Neural cell (in vitro differentiated cells): Measurements from ENCODE around the gene OSBPL9. TPM values are rescaled to one million over a fixed set of nuclear protein-coding genes. Genes with fewer than 3 reads are reported as not detected.

ENCODE experiments used
- H2AFZ ChIP-seq: fragments of 200-600, 300-800 bp; sonication (generic), shearing (Covaris generic); 2 replicates; pipeline ENCODE4 v1.6.0; 2014; ENCODE audit warnings: low read depth, mild to moderate bottlenecking, antibody characterized with exemption, low read length, moderate library complexity
- H3F3A ChIP-seq: fragments of 200-600 bp; shearing (Covaris generic); 2 replicates; pipeline ENCODE4 v1.6.1; 2016; ENCODE audit warnings: mild to moderate bottlenecking, moderate library complexity, mixed read lengths, antibody characterized with exemption, low read length; ENCODE audit not compliant: insufficient read depth, poor library complexity, severe bottlenecking
- H3K27ac ChIP-seq: fragments of 200-600, 300-800 bp; sonication (generic), shearing (Covaris generic); 2 replicates; pipeline ENCODE4 v1.5.1; 2014; ENCODE audit warnings: mild to moderate bottlenecking, low read length, moderate library complexity
- H3K27me3 ChIP-seq: fragments of 300-800, 200-600 bp; sonication (generic), shearing (Covaris generic); 2 replicates; pipeline ENCODE4 v1.6.0; 2014; ENCODE audit warnings: mild to moderate bottlenecking, low read depth, low read length, moderate library complexity; ENCODE audit not compliant: insufficient read depth
- H3K36me3 ChIP-seq: fragments of 300-800, 200-600 bp; sonication (generic), shearing (Covaris generic); 2 replicates; pipeline ENCODE4 v1.5.1; 2014; ENCODE audit warnings: mild to moderate bottlenecking, antibody characterized with exemption, low read length, moderate library complexity; ENCODE audit not compliant: insufficient read depth
- H3K4me2 ChIP-seq: fragments of 300-800, 200-600 bp; sonication (generic), shearing (Covaris generic); 2 replicates; pipeline ENCODE4 v1.6.0; 2014; ENCODE audit warnings: mild to moderate bottlenecking, low read length
- H3K4me3 ChIP-seq: fragments of 300-800, 200-600 bp; sonication (generic), shearing (Covaris generic); 2 replicates; pipeline ENCODE4 v1.5.1; 2014; ENCODE audit warnings: mild to moderate bottlenecking, low read length, moderate library complexity
- H3K79me2 ChIP-seq: fragments of 200-600 bp; shearing (Covaris generic); replicated peaks from 2 replicates; pipeline ENCODE4 v1.6.0; 2014; ENCODE audit warnings: mild to moderate bottlenecking, low read length, moderate library complexity; ENCODE audit not compliant: insufficient read depth
- H3K9ac ChIP-seq: fragments of 300-800, 200-600 bp; sonication (generic), shearing (Covaris generic); 2 replicates; pipeline ENCODE4 v1.6.1; 2016; ENCODE audit warnings: mild to moderate bottlenecking, low read length, mixed read lengths
- H3K9me2 ChIP-seq: fragments of 200-600 bp; shearing (Covaris generic); 2 replicates; pipeline ENCODE4 v1.6.1; 2016; ENCODE audit warnings: mild to moderate bottlenecking, low read length, mixed read lengths; ENCODE audit not compliant: insufficient read depth
- H3K9me3 ChIP-seq: fragments of 200-600, 300-800 bp; sonication (generic), shearing (Covaris generic); 2 replicates; pipeline ENCODE4 v1.6.1; 2016; ENCODE audit warnings: mild to moderate bottlenecking, mixed run types, low read length, moderate library complexity, mixed read lengths
- H4K20me1 ChIP-seq: fragments of 200-600 bp; shearing (Covaris generic); 2 replicates; pipeline ENCODE4 v1.6.1; 2016; ENCODE audit warnings: mild to moderate bottlenecking, mixed run types; ENCODE audit not compliant: insufficient read depth
- EP300 ChIP-seq: fragments of 450-650 bp; conservative IDR thresholded peaks from 2 replicates; pipeline ENCODE4 v1.6.1; 2014; ENCODE audit warnings: antibody characterized with exemption, mild to moderate bottlenecking, moderate library complexity; ENCODE audit not compliant: poor library complexity, severe bottlenecking
- EZH2 ChIP-seq: fragments of 200-600, 300-800 bp; shearing (Covaris generic), sonication (generic); IDR thresholded peaks from 2 replicates; pipeline ENCODE4 v1.6.1; 2014; ENCODE audit warnings: antibody characterized with exemption, low read length, borderline replicate concordance, mild to moderate bottlenecking; ENCODE audit not compliant: insufficient read depth, poor library complexity, severe bottlenecking
- MXI1 ChIP-seq: fragments of 450-650 bp; conservative IDR thresholded peaks from 2 replicates; pipeline ENCODE4 v1.6.1; 2014; ENCODE audit warnings: antibody characterized with exemption, mild to moderate bottlenecking; ENCODE audit not compliant: poor library complexity, severe bottlenecking
- POLR2AphosphoS5 ChIP-seq: IDR thresholded peaks from 2 replicates; pipeline ENCODE4 v1.6.1; 2012
- RAD21 ChIP-seq: fragments of 450-650 bp; conservative IDR thresholded peaks from 2 replicates; pipeline ENCODE4 v1.6.1; 2014; ENCODE audit warnings: antibody characterized with exemption, mild to moderate bottlenecking, moderate library complexity
- SMC3 ChIP-seq: fragments of 450-650 bp; conservative IDR thresholded peaks from 2 replicates; pipeline ENCODE4 v1.6.1; 2014; ENCODE audit warnings: antibody characterized with exemption, mild to moderate bottlenecking, moderate library complexity; ENCODE audit not compliant: poor library complexity
- TAF1 ChIP-seq: IDR thresholded peaks from 2 replicates; pipeline ENCODE4 v1.6.1; 2012; ENCODE audit warnings: low read depth
- polyA plus RNA-seq: library from polyadenylated mRNA; depleted of rRNA; stranded (reverse); fragments of >200 nt; gene quantifications from 2 replicates; pipeline ENCODE4 v1.2.3, GENCODE V29; 2014
- TF ChIP-seq, protein P1 (sequence below): fragments of 450-650 bp; IDR thresholded peaks from 2 replicates; pipeline ENCODE4 v1.5.1; 2014; ENCODE audit warnings: antibody characterized with exemption, mild to moderate bottlenecking, moderate library complexity; ENCODE audit not compliant: poor library complexity, severe bottlenecking
- TF ChIP-seq, protein P2 (sequence below): IDR thresholded peaks from 2 replicates; pipeline ENCODE4 v1.6.1; 2012; ENCODE audit warnings: borderline replicate concordance

The OSBPL9 gene
- polyA plus RNA-seq, 1 donor from 2014 or later: 117 TPM

DNA sequence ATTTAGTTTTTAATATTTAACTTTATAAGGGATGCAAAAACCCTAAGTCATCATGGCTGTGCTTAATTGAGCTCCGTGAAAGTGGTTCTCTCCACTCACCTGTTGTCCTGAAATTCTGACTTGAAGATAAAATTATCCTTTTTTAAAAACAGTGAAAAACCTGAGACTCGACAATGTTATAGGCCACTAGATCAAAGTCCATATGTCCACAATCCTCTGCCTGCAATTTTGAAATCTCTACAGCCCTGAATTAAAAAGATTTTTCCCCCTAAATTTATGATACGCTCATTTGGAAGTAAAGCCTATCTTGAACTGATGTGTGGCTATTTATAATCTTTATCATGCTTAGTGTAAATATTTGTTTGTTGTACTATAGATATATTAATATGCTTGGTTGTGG lies 18.7 kb downstream of the OSBPL9 start:
- H4K20me1 ChIP-seq: no peaks in the 10 kb centered on the region
- TF ChIP-seq TAF1 (no peak), EZH2 (no peak)
- peaks cover 13% of the 10 kb centered on the region for H3K79me2 ChIP-seq

DNA sequence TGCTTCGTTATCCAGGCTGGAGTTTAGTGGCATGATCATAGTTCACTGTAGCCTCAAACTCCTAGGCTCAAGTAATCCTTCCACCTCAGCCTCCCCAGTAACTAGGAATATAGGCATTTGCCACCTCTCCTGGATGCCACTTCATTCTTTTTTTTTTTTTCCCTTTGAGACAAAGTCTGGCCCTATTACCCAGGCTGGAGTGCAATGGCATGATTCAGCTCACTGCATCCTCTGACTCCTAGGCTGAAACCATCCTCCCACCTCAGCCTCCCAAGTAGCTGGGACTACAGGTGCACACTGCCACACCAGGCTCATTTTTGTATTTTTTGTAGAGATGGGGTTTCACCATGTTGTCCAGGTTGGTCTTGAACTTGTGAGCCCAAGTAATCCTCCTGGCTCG lies 19.3 kb downstream of the OSBPL9 start:
- H4K20me1 ChIP-seq: no peaks in the 10 kb centered on the region
- no peaks in the 10 kb centered on the region for H3K9me3 ChIP-seq
- no peaks in the 10 kb centered on the region for H3K27me3 ChIP-seq
- H3K36me3 ChIP-seq: no peaks in the 10 kb centered on the region
- no peak overlapping the region for H3K9ac ChIP-seq
- H3K27ac ChIP-seq: no peak overlapping the region
- no peak overlapping the region for H3K4me2 ChIP-seq
- no peaks in the 10 kb centered on the region for H3K9me2 ChIP-seq
- H3F3A ChIP-seq: no peaks in the 10 kb centered on the region
- no peak overlapping the region for H2AFZ ChIP-seq
- peaks cover 13% of the 10 kb centered on the region for H3K79me2 ChIP-seq
- TF ChIP-seq RAD21: no peak
- H3K4me3 ChIP-seq: no peak overlapping the region

More for the DNA sequence above, 18.7 kb downstream of the OSBPL9 start:
- Histone ChIP-seq H2AFZ (no peak overlapping the region), H3K9me2 (no peaks in the 10 kb centered on the region), H3K36me3 (no peaks in the 10 kb centered on the region), H3K9ac (no peak overlapping the region), H3K4me2 (no peak overlapping the region), H3K27ac (no peak overlapping the region), H3K9me3 (no peaks in the 10 kb centered on the region), H3K4me3 (no peak overlapping the region), H3F3A (no peaks in the 10 kb centered on the region), H3K27me3 (no peaks in the 10 kb centered on the region)

DNA sequence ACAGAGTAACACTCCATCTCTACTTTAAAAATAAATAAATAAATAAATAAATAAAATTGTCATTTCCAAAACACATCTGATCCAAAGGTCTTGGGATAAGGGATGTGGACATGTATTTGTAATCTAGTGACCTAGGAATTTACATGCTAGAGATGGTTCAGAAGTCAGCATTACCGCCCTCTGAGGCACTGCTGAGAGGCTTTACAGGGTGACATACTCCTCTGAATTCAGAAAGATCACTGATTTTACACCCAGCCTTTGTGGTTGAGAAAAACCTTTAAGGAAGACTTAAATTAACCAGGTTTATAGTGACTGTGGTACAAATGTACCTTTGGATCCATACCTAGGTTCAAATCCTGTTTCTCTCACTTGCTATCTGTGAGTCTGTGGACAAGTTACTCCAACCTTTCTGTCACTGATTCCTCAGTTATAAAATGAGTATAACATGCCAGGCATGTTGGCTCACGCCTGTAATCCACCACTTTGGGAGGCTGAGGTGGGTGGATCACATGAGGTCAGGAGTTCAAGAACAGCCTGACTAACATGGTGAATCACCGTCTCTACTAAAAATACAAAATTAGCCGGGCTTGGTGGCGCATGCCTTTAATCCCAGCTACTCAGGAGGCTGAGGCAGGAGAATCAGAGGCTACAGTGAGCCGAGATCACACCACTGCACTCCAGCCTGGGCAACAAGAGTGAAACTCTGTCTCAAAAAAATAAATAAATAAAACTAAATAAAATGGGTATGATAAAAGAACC lies 20.1 kb downstream of the OSBPL9 start:
- H3K79me2 ChIP-seq: peaks cover 7% of the 10 kb centered on the region

More for the DNA sequence above, 20.1 kb downstream of the OSBPL9 start:
- H3K27ac ChIP-seq: no peak overlapping the region
- no peaks in the 10 kb centered on the region for H3K36me3 ChIP-seq
- no peak overlapping the region for H3K4me3 ChIP-seq
- TF ChIP-seq RAD21 (no peak), TAF1 (no peak), MXI1 (no peak), SMC3 (no peak), POLR2AphosphoS5 (no peak), EZH2 (no peak), EP300 (no peak)
- TF ChIP-seq, protein P1, sequence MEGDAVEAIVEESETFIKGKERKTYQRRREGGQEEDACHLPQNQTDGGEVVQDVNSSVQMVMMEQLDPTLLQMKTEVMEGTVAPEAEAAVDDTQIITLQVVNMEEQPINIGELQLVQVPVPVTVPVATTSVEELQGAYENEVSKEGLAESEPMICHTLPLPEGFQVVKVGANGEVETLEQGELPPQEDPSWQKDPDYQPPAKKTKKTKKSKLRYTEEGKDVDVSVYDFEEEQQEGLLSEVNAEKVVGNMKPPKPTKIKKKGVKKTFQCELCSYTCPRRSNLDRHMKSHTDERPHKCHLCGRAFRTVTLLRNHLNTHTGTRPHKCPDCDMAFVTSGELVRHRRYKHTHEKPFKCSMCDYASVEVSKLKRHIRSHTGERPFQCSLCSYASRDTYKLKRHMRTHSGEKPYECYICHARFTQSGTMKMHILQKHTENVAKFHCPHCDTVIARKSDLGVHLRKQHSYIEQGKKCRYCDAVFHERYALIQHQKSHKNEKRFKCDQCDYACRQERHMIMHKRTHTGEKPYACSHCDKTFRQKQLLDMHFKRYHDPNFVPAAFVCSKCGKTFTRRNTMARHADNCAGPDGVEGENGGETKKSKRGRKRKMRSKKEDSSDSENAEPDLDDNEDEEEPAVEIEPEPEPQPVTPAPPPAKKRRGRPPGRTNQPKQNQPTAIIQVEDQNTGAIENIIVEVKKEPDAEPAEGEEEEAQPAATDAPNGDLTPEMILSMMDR: no peak
- TF ChIP-seq, protein P2, sequence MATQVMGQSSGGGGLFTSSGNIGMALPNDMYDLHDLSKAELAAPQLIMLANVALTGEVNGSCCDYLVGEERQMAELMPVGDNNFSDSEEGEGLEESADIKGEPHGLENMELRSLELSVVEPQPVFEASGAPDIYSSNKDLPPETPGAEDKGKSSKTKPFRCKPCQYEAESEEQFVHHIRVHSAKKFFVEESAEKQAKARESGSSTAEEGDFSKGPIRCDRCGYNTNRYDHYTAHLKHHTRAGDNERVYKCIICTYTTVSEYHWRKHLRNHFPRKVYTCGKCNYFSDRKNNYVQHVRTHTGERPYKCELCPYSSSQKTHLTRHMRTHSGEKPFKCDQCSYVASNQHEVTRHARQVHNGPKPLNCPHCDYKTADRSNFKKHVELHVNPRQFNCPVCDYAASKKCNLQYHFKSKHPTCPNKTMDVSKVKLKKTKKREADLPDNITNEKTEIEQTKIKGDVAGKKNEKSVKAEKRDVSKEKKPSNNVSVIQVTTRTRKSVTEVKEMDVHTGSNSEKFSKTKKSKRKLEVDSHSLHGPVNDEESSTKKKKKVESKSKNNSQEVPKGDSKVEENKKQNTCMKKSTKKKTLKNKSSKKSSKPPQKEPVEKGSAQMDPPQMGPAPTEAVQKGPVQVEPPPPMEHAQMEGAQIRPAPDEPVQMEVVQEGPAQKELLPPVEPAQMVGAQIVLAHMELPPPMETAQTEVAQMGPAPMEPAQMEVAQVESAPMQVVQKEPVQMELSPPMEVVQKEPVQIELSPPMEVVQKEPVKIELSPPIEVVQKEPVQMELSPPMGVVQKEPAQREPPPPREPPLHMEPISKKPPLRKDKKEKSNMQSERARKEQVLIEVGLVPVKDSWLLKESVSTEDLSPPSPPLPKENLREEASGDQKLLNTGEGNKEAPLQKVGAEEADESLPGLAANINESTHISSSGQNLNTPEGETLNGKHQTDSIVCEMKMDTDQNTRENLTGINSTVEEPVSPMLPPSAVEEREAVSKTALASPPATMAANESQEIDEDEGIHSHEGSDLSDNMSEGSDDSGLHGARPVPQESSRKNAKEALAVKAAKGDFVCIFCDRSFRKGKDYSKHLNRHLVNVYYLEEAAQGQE: no peak
- H3K9ac ChIP-seq: no peak overlapping the region
- no peak overlapping the region for H2AFZ ChIP-seq
- H3K9me2 ChIP-seq: no peaks in the 10 kb centered on the region
- no peaks in the 10 kb centered on the region for H3K9me3 ChIP-seq
- no peaks in the 10 kb centered on the region for H3K27me3 ChIP-seq
- H3F3A ChIP-seq: no peaks in the 10 kb centered on the region
- H4K20me1 ChIP-seq: no peaks in the 10 kb centered on the region
- H3K4me2 ChIP-seq: no peak overlapping the region
